Tibial nerve (tissue), 4 donors: Measurements from ENCODE around the gene HPSE2. TPM values are rescaled to one million over a fixed set of nuclear protein-coding genes. Genes with fewer than 3 reads are reported as not detected.

Source experiments
- DNase-seq, 2 donors: peaks; one replicate each; pipeline ENCODE4 v3.0.0-alpha.2; 2019; ENCODE audit warnings: low spot score in 2 of 2
- H3K27ac ChIP-seq, 4 donors: fragments of 200-600 bp; sonication (generic) in 3 of 4; one replicate each; pipeline ENCODE4 v1.5.1; 2017 to 2019; ENCODE audit warnings: mild to moderate bottlenecking in 1 of 4
- H3K27me3 ChIP-seq, 2 donors: fragments of 200-600 bp; sonication (generic) in 1 of 2; one replicate each; pipeline versions ENCODE4 v1.5.1 to v1.6.0; 2017 to 2019
- H3K36me3 ChIP-seq, 3 donors: fragments of 200-600 bp; sonication (generic); one replicate each; pipeline ENCODE4 v1.5.1; 2018 to 2019
- H3K4me1 ChIP-seq, 4 donors: fragments of 200-600 bp; sonication (generic) in 3 of 4; one replicate each; pipeline ENCODE4 v1.5.1; 2017 to 2019
- H3K4me3 ChIP-seq, 4 donors: fragments of 200-600 bp; sonication (generic) in 3 of 4; one replicate each; pipeline ENCODE4 v1.5.1; 2017 to 2019; ENCODE audit warnings: mild to moderate bottlenecking in 1 of 4, moderate library complexity in 1 of 4
- H3K9me3 ChIP-seq, 4 donors: fragments of 200-600 bp; sonication (generic) in 3 of 4; one replicate each; pipeline ENCODE4 v1.5.1; 2017 to 2019
- EP300 ChIP-seq, 2 donors: sonication (generic); formaldehyde crosslinking; IDR thresholded peaks; one replicate each; pipeline ENCODE4 v1.6.1; 2017; ENCODE audit warnings: antibody characterized with exemption in 2 of 2, mild to moderate bottlenecking in 1 of 2
- POLR2A ChIP-seq, 2 donors: fragments of 450-650 bp; IDR thresholded peaks; one replicate each; pipeline ENCODE4 v1.6.1; 2017; ENCODE audit warnings: antibody characterized with exemption in 2 of 2, mild to moderate bottlenecking in 2 of 2, moderate library complexity in 2 of 2
- WGBS, 2 donors: methylation state at CpG; one replicate each; pipeline ENCODE4 v1.1.5; 2018; 5-methylcytosine and 5-hydroxymethylcytosine counted together
- total RNA-seq, 4 donors: library from RNA; depleted of rRNA; stranded (reverse); fragments of >200 nt; gene quantifications; one replicate each; pipeline ENCODE4 v1.1.0, GENCODE V29; 2016
- TF ChIP-seq, protein P1 (sequence below), 5 experiments: fragments of 200-600 bp in 3 of 5; fragments of 450-650 bp in 2 of 5; sonication (generic) in 3 of 5; IDR thresholded peaks; one replicate each; pipeline ENCODE4 v1.5.1; 2016 to 2019; ENCODE audit warnings: antibody characterized with exemption in 5 of 5, mild to moderate bottlenecking in 3 of 5, moderate library complexity in 2 of 5

The HPSE2 gene
- total RNA-seq, 4 donors from 2014 or later: 0.63 TPM; not detected in 3

- no peaks in the 10 kb centered on the region for H3K9me3 ChIP-seq
- TF ChIP-seq, protein P1, sequence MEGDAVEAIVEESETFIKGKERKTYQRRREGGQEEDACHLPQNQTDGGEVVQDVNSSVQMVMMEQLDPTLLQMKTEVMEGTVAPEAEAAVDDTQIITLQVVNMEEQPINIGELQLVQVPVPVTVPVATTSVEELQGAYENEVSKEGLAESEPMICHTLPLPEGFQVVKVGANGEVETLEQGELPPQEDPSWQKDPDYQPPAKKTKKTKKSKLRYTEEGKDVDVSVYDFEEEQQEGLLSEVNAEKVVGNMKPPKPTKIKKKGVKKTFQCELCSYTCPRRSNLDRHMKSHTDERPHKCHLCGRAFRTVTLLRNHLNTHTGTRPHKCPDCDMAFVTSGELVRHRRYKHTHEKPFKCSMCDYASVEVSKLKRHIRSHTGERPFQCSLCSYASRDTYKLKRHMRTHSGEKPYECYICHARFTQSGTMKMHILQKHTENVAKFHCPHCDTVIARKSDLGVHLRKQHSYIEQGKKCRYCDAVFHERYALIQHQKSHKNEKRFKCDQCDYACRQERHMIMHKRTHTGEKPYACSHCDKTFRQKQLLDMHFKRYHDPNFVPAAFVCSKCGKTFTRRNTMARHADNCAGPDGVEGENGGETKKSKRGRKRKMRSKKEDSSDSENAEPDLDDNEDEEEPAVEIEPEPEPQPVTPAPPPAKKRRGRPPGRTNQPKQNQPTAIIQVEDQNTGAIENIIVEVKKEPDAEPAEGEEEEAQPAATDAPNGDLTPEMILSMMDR (IDR thresholded peaks at IDR 0.05): no peak
- TF ChIP-seq POLR2A (IDR thresholded peaks at IDR 0.05) (no peak), EP300 (IDR thresholded peaks at IDR 0.05) (no peak)
- no peak overlapping the region for H3K4me3 ChIP-seq
- H3K27me3 ChIP-seq: no peaks in the 10 kb centered on the region
- DNase-seq: no peak
- H3K36me3 ChIP-seq: no peaks in the 10 kb centered on the region
- H3K27ac ChIP-seq: no peak overlapping the region
- H3K4me1 ChIP-seq: no peaks in the 10 kb centered on the region
Observed at GRCh38 chr10:98694883-98695282, 540.8 kb downstream of the HPSE2 start.

GRCh38 chr10:98694014-98694413 is 541.6 kb downstream of the HPSE2 start:
- no peak for DNase-seq
- TF ChIP-seq EP300 (IDR thresholded peaks at IDR 0.05): no peak
- TF ChIP-seq, protein P1 (IDR thresholded peaks at IDR 0.05): no peak
- TF ChIP-seq POLR2A (IDR thresholded peaks at IDR 0.05): no peak
- no peaks in the 10 kb centered on the region for H3K9me3 ChIP-seq
- no peaks in the 10 kb centered on the region for H3K4me1 ChIP-seq
- no peaks in the 10 kb centered on the region for H3K36me3 ChIP-seq
- no peak overlapping the region for H3K27ac ChIP-seq
- 54 to 64% methylated on average over 2 of the region's 2 CpGs for WGBS, 2 donors
- H3K27me3 ChIP-seq: no peaks in the 10 kb centered on the region
- no peak overlapping the region for H3K4me3 ChIP-seq

DNA sequence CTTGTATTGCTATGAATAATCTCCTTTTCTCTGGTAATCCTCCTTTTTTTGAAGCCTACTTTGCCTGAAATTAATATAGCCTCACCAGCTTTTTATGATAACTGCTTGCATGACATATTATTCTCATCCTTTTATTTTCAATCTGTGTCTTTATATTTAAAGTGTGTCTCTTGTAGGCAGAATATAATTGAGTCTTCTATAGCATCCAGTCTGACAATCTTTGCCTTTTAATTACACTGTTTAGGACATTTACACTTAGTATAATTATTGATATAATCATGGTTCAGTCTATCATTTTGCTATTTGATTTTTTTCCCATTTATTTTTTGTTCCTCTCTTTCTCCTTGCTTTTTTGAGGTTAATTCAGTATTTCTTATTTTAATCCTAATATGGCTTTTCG is 548.0 kb downstream of the HPSE2 start:
- Histone ChIP-seq H3K9me3 (peaks cover 0 to 18% (median 2%) of the 10 kb centered on the region in 4 donors), H3K27ac (no peak overlapping the region), H3K27me3 (no peaks in the 10 kb centered on the region), H3K4me3 (no peak overlapping the region), H3K36me3 (no peaks in the 10 kb centered on the region), H3K4me1 (no peaks in the 10 kb centered on the region)
- no peak for DNase-seq
- 93 to 96% methylated on average over 1 of the region's 1 CpG for WGBS, 2 donors
- no peak for TF ChIP-seq EP300 (IDR thresholded peaks at IDR 0.05)
- TF ChIP-seq, protein P1 (IDR thresholded peaks at IDR 0.05): no peak
- no peak for TF ChIP-seq POLR2A (IDR thresholded peaks at IDR 0.05)

DNA sequence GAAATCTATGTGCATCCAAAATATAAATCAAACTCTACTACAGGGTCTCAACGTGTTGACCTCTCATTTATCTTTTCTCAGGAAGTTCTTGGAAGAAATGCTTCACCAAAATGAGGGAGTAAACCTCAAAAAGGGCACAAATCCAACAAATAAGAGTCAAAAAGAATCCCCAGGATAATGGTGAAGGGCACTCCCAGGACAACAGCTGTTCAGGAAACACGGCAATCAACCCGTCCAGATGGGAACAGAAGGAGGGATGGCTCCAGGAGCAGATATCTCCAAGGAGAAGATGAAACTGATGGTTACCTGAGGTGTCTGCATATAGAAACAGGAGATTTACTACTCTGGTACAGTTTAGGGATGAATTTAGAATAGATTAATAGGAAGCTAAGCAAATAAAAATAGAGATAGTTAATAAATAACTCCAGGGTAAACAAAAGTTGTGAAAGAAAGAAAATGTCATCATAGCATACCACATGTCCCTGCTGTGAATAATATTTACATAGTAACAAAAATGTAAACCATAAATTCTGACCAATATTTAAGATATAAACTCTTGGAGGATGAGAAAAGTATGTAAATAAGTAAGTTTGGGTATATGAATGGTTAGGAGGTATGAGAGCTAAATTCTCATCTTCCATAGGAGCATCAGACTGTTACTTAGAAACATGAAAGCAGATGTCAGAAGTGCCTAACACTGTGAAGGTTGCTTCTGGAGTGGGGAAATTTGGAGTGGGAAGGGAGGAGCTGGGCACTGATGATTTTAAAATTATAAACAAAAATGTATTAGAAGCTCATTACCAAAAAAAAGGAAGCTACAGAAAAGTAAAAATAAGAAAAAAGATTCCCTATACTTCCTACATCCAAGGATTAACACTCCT is 551.4 kb downstream of the HPSE2 start:
- DNase-seq: no peak
- H3K4me1 ChIP-seq: no peaks in the 10 kb centered on the region
- no peaks in the 10 kb centered on the region for H3K36me3 ChIP-seq
- WGBS, 2 donors: 23% methylated on average over 3 of the region's 3 CpGs
- no peak overlapping the region for H3K4me3 ChIP-seq
- H3K27me3 ChIP-seq: no peaks in the 10 kb centered on the region
- H3K9me3 ChIP-seq: peaks cover 0 to 18% (median 2%) of the 10 kb centered on the region in 4 donors
- H3K27ac ChIP-seq: no peak overlapping the region
- TF ChIP-seq EP300 (IDR thresholded peaks at IDR 0.05) (no peak), POLR2A (IDR thresholded peaks at IDR 0.05) (no peak)
- TF ChIP-seq, protein P1 (IDR thresholded peaks at IDR 0.05): no peak

DNA sequence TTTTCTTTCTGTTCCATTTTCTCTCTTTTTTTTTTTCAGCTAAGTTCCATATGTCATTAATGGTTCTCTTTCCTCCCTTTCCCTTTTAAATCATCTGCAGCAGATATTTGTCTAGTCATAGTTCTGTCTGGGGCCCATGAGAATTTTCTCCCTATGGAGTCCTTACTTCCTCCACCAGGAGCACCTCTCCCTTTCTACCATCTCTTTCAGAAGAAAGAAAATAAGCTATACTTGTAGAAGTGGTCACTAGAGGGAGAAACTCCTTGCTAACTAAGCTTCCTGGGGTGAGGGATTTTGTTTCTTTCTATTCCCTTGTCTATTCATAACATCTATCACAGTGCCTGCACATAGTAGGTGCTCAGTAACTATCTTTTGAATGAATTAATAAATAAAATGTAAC is 558.8 kb downstream of the HPSE2 start:
- Histone ChIP-seq H3K9me3 (no peaks in the 10 kb centered on the region), H3K4me1 (no peaks in the 10 kb centered on the region), H3K36me3 (no peaks in the 10 kb centered on the region), H3K4me3 (no peak overlapping the region), H3K27me3 (no peaks in the 10 kb centered on the region), H3K27ac (no peak overlapping the region)
- no peak for TF ChIP-seq POLR2A (IDR thresholded peaks at IDR 0.05)
- TF ChIP-seq, protein P1 (IDR thresholded peaks at IDR 0.05): no peak
- no peak for TF ChIP-seq EP300 (IDR thresholded peaks at IDR 0.05)
- no peak for DNase-seq
